Transverse colon (tissue), 4 donors: ENCODE measurements around the gene AVP.
"Not testable (repeated sequence)": the region's sequence is repeated elsewhere in the genome, so short reads cannot be mapped to it uniquely, and the experiment has no call there.

Experiments used
- POLR2AphosphoS5 ChIP-seq, 3 donors: sonication (generic); formaldehyde crosslinking; IDR thresholded peaks; one replicate each; pipeline ENCODE4 v1.6.1; 2016; ENCODE audit warnings: antibody characterized with exemption in 3 of 3
- TF ChIP-seq, protein P1 (sequence below), 5 experiments: fragments of 200-600 bp in 3 of 5; fragments of 450-650 bp in 2 of 5; sonication (generic) in 3 of 5; IDR thresholded peaks; 1 replicate in 2 of 5; 2 replicates in 3 of 5; pipeline ENCODE4 v1.5.1; 2016 to 2017; ENCODE audit warnings: antibody characterized with exemption in 5 of 5, inconsistent platforms in 3 of 5, mild to moderate bottlenecking in 2 of 5, moderate library complexity in 1 of 5

DNA sequence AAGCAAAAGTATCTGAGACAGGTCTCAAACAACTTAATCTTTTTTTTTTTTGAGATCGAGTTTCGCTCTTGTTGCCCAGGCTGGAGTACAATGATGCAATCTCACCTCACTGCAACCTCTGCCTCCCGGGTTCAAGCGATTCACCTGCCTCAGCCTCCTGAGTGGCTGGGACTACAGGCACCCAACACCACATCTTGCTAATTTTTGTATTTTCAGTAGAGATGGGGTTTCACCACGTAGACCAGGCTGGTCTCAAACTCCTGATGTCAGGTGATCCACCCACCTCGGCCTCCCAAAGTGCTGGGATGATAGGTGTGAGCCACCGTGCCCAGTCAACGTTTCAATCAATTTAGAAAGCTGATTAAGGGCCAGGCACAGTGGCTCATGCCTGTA, 11.3 kb downstream of the AVP start:
- TF ChIP-seq, protein P1, sequence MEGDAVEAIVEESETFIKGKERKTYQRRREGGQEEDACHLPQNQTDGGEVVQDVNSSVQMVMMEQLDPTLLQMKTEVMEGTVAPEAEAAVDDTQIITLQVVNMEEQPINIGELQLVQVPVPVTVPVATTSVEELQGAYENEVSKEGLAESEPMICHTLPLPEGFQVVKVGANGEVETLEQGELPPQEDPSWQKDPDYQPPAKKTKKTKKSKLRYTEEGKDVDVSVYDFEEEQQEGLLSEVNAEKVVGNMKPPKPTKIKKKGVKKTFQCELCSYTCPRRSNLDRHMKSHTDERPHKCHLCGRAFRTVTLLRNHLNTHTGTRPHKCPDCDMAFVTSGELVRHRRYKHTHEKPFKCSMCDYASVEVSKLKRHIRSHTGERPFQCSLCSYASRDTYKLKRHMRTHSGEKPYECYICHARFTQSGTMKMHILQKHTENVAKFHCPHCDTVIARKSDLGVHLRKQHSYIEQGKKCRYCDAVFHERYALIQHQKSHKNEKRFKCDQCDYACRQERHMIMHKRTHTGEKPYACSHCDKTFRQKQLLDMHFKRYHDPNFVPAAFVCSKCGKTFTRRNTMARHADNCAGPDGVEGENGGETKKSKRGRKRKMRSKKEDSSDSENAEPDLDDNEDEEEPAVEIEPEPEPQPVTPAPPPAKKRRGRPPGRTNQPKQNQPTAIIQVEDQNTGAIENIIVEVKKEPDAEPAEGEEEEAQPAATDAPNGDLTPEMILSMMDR (IDR thresholded peaks at IDR 0.05), result not testable (repeated sequence)
- TF ChIP-seq POLR2AphosphoS5 (IDR thresholded peaks at IDR 0.05), result not testable (repeated sequence)
